NCI-H146 treated with DMSO at 0.1 percent for 48 hours (cell line): ENCODE data around the gene KCNAB3.

Experiments
- DNase-seq: peaks from one replicate; lab custom pipeline; 2025; ENCODE audit not compliant: unreplicated experiment; lab: John Stamatoyannopoulos, UW

KCNAB3 gene

GRCh38 chr17:7903154-7904103 is 26.2 kb downstream of the KCNAB3 start:
- no peak for DNase-seq

- DNase-seq: no peak
Measured at GRCh38 chr17:7897773-7898172, 31.9 kb downstream of the KCNAB3 start.

GRCh38 chr17:7897090-7897489 is 32.6 kb downstream of the KCNAB3 start:
- DNase-seq: no peak

GRCh38 chr17:7894866-7895265 is 34.8 kb downstream of the KCNAB3 start:
- no peak for DNase-seq

- DNase-seq: no peak
Measured at GRCh38 chr17:7894226-7894625, 35.4 kb downstream of the KCNAB3 start.

GRCh38 chr17:7893187-7893880 is 36.3 kb downstream of the KCNAB3 start:
- no peak for DNase-seq

- peak; percentile 69 for DNase-seq
Measured at GRCh38 chr17:7889166-7889955, 40.3 kb downstream of the KCNAB3 start.

- DNase-seq: no peak
Measured at GRCh38 chr17:7888184-7888920, 41.3 kb downstream of the KCNAB3 start, which contains the start of gene CHD3. TSS of gene CHD3 (plus strand) at chr17:7888789. CDS start at chr17:7889001, 212 bp downstream.

- peak; percentile 86 for DNase-seq
Measured at GRCh38 chr17:7887482-7888183, 42.0 kb downstream of the KCNAB3 start.

- no peak for DNase-seq
Measured at GRCh38 chr17:7887038-7887481, 42.6 kb downstream of the KCNAB3 start.

GRCh38 chr17:7886227-7887037 is 43.2 kb downstream of the KCNAB3 start:
- peak; percentile 16 for DNase-seq

GRCh38 chr17:7885367-7886226 is 44.1 kb downstream of the KCNAB3 start:
- DNase-seq: peak; percentile 55

GRCh38 chr17:7884581-7885366 is 44.9 kb downstream of the KCNAB3 start:
- no peak for DNase-seq

GRCh38 chr17:7883781-7884386 is 45.8 kb downstream of the KCNAB3 start:
- DNase-seq: no peak

- no peak for DNase-seq
Measured at GRCh38 chr17:7882629-7883028, 47.0 kb downstream of the KCNAB3 start.

- no peak for DNase-seq
Measured at GRCh38 chr17:7882068-7882467, 47.6 kb downstream of the KCNAB3 start.
